Calu3 (cell line): ENCODE results near the gene CACNA2D2. TPM values are rescaled to one million over a fixed set of nuclear protein-coding genes. Genes with fewer than 3 reads are reported as not detected.

Source experiments
- BruUV-seq: library from RNA; stranded (reverse); fragments of 400-500 nt; replicated peaks from 2 replicates; lab custom pipeline; 2021; lab: Mats Ljungman, UMichigan
- CTCF ChIA-PET: fragments of 300-600 bp; sonication (Branson Sonifier 250); formaldehyde crosslinking; loops from one replicate; lab custom pipeline; 2022; ENCODE audit warnings: antibody characterized with exemption; lab: Charles Lee
- DNase-seq: peaks from one replicate; pipeline ENCODE4 v3.0.0; 2022
- H3K27ac Mint-ChIP-seq: one replicate; pipeline ENCODE4 v1.8.0; 2022; ENCODE audit warnings: mixed read lengths; ENCODE audit not compliant: unreplicated experiment
- H3K27me3 Mint-ChIP-seq: one replicate; pipeline ENCODE4 v1.8.0; 2022; ENCODE audit warnings: mixed read lengths; ENCODE audit not compliant: unreplicated experiment
- H3K36me3 Mint-ChIP-seq: one replicate; pipeline ENCODE4 v1.8.0; 2022; ENCODE audit warnings: mild to moderate bottlenecking, moderate library complexity, mixed read lengths; ENCODE audit not compliant: insufficient read depth, unreplicated experiment
- H3K4me1 Mint-ChIP-seq: one replicate; pipeline ENCODE4 v1.8.0; 2022; ENCODE audit warnings: mild to moderate bottlenecking, low read depth, mixed read lengths; ENCODE audit not compliant: unreplicated experiment
- H3K4me3 Mint-ChIP-seq: one replicate; pipeline ENCODE4 v1.8.0; 2022; ENCODE audit warnings: mild to moderate bottlenecking, low read depth, moderate library complexity, mixed read lengths; ENCODE audit not compliant: unreplicated experiment
- H3K9me3 Mint-ChIP-seq: one replicate; pipeline ENCODE4 v1.8.0; 2022; ENCODE audit warnings: low read depth, mixed read lengths; ENCODE audit not compliant: unreplicated experiment
- CTCF ChIP-seq: fragments of 200-600 bp; IDR thresholded peaks from one replicate; pipeline ENCODE4 v1.8.0; 2022; ENCODE audit warnings: antibody characterized with exemption; ENCODE audit not compliant: unreplicated experiment
- intact Hi-C: fragments of 100-400 bp; cut with micrococcal nuclease; formaldehyde crosslinking; loops from one replicate; pipeline ENCODE4 v1.10.0; 2022; ENCODE audit not compliant: unreplicated experiment
- total RNA-seq: library from RNA; stranded (reverse); gene quantifications from 2 replicates; pipeline ENCODE4 v1.2.3, GENCODE V29; 2022

CACNA2D2 gene
- total RNA-seq, 1 experiment from 2014 or later, result 0.12 TPM

- Mint-ChIP-seq H3K9me3 (no peaks in the 10 kb centered on the region), H3K36me3 (no peaks in the 10 kb centered on the region), H3K27me3 (peaks cover 84% of the 10 kb centered on the region), H3K27ac (no peak overlapping the region), H3K4me1 (no peaks in the 10 kb centered on the region), H3K4me3 (no peak overlapping the region)
- intact Hi-C loops, result loop anchor here (10.0 kb wide), 1 partner anchor 51 kb away; no protein-coding TSS in a partner anchor
- TF ChIP-seq CTCF, result no peak
- no TSS peak for BruUV-seq
- CTCF ChIA-PET, result no interaction called here
- no peak for DNase-seq
Measured at GRCh38 chr3:50373146-50374051, 130.0 kb downstream of the CACNA2D2 start.

GRCh38 chr3:50372349-50372748 is 131.1 kb downstream of the CACNA2D2 start:
- no TSS peak for BruUV-seq
- Mint-ChIP-seq H3K4me3 (no peak overlapping the region), H3K9me3 (no peaks in the 10 kb centered on the region), H3K27ac (no peak overlapping the region), H3K36me3 (peaks cover under 1% of the 10 kb centered on the region), H3K27me3 (peaks cover 80% of the 10 kb centered on the region), H3K4me1 (no peaks in the 10 kb centered on the region)
- CTCF ChIA-PET, result no interaction called here
- TF ChIP-seq CTCF, result no peak
- DNase-seq, result no peak
- intact Hi-C loops, result loop anchor here (10.0 kb wide), 1 partner anchor 52 kb away; no protein-coding TSS in a partner anchor

GRCh38 chr3:50371133-50371685 is 132.2 kb downstream of the CACNA2D2 start:
- H3K9me3 Mint-ChIP-seq, result no peaks in the 10 kb centered on the region
- no peak for DNase-seq
- H3K36me3 Mint-ChIP-seq, result peaks cover 4% of the 10 kb centered on the region
- BruUV-seq, result no TSS peak
- peaks cover 68% of the 10 kb centered on the region for H3K27me3 Mint-ChIP-seq
- TF ChIP-seq CTCF, result no peak
- no peak overlapping the region for H3K27ac Mint-ChIP-seq
- H3K4me1 Mint-ChIP-seq, result no peaks in the 10 kb centered on the region
- intact Hi-C loops, result loop anchor here (10.0 kb wide), 1 partner anchor 54 kb away; no protein-coding TSS in a partner anchor
- no peak overlapping the region for H3K4me3 Mint-ChIP-seq
- CTCF ChIA-PET, result interaction anchor here (0.6 to 1.2 kb wide), 6 partner anchors 10 to 178 kb away, joined by 3 to 18 read pairs (median 3); no protein-coding TSS in a partner anchor

GRCh38 chr3:50370594-50370993 is 132.8 kb downstream of the CACNA2D2 start:
- CTCF ChIA-PET, result interaction anchor here (0.6 to 1.2 kb wide), 6 partner anchors 10 to 179 kb away, joined by 3 to 18 read pairs (median 3); no protein-coding TSS in a partner anchor
- no peak overlapping the region for H3K4me3 Mint-ChIP-seq
- H3K27ac Mint-ChIP-seq, result no peak overlapping the region
- intact Hi-C loops, result loop anchor here (1.0 to 10.0 kb wide), 2 partner anchors 54 to 172 kb away; no protein-coding TSS in a partner anchor
- no peak for TF ChIP-seq CTCF
- H3K4me1 Mint-ChIP-seq, result no peaks in the 10 kb centered on the region
- H3K9me3 Mint-ChIP-seq, result no peaks in the 10 kb centered on the region
- no TSS peak for BruUV-seq
- DNase-seq, result peak; percentile 27
- H3K27me3 Mint-ChIP-seq, result peaks cover 63% of the 10 kb centered on the region
- peaks cover 6% of the 10 kb centered on the region for H3K36me3 Mint-ChIP-seq
